Measurements from ENCODE around the gene PARD6G.

DNA sequence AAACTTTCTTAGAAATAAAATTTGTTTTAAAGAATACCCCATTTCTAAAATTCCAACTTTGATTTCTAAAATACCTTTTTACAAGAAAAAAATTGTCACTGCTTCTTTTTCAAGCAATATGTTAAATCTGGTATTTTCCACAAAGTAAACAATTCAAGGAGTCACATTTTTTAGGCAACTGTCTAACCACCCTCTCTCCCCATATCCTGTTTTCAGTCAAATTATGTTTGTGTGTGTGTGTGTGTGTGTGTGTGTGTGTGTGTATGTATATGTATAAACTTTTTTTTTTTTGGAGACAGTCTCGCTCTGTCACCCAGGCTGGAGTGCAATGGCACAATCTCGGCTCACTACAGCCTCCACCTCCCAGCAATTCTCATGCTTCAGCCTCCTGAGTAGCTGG is 79.0 kb downstream of the PARD6G start:
- TF ChIP-seq CTCF (IDR thresholded peaks at IDR 0.05) (no peak), POLR2A (IDR thresholded peaks at IDR 0.05) (no peak)
